ENCODE results near the gene IL36A.

- TF ChIP-seq POLR2A (IDR thresholded peaks at IDR 0.05) (no peak), CTCF (IDR thresholded peaks at IDR 0.05) (no peak)
Observed at GRCh38 chr2:112993831-112994230, 11.4 kb upstream of the IL36A start.
